NCI-H524 (cell line): ENCODE measurements around the gene MUC2.

Experiments used
- DNase-seq, 2 experiments: peaks; one replicate each; lab custom pipeline; 2025; lab: John Stamatoyannopoulos, UW

MUC2 gene

GRCh38 chr11:1121813-1122663 is 47.4 kb downstream of the MUC2 start:
- DNase-seq: no peak

DNA sequence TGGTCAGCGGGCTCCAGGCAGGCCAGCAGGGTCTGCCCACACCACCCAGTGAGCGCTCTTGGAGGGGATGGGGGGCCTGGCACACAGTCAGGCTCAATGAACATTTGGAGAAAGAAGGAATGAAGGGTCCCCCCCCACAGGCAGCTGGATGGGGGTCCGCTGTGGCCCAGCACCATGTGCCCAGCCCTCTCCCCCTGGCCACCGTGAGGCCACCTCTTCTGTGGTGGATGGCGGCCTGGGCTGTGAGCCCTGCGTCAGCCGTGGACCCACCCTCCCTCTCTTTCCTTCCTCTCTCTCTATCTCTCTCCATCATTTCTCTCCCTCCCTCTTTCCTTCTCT is 48.0 kb downstream of the MUC2 start:
- DNase-seq: no peak

DNA sequence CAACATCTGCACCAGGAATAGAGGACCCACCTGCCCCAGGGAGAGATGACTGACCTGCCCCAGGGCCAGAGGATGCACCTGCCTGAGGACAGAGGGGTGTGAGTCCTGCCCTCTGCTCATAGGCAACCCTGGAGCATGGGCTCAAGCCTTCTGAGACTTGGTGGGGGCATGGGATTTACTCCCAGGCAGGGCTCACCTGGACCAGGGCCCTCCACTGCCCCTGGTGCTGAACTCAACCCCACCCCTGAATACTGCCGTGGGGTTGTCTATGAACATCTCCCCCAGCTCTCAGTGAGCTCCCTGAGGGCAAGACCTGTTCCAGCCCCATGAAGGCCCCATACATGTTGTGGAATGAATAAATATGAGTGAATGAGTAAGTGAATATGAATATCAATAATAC is 49.3 kb downstream of the MUC2 start:
- DNase-seq: no peak
